ENCODE measurements around the gene IGFBP2. TPM values are rescaled to one million over a fixed set of nuclear protein-coding genes. Genes with fewer than 3 reads are reported as not detected.

Gene IGFBP2
- total RNA-seq, 4 donors from 2014 or later: 8.7 to 69.5 (median 28.2) TPM

DNA sequence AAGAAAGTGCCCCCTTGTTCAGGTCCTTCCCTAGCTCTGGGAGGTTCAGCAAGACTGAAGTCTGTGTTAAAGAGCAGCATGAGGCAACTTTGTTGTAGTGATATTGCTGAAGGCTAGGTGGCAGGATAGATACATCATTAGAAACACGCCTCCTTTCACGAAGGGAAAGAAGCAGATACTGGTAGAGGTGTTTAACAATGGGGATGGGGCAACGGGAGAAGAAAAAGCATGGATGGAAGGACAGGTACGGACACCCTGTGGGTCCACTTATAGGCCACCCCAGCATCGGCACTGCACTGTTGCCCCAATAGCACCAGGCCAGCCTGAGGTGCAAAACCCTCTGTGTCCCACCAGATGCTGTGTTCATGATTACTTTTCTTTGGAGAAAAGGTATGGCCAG is 65.7 kb downstream of the IGFBP2 start:
- no peak for TF ChIP-seq POLR2A (IDR thresholded peaks at IDR 0.05)
- TF ChIP-seq, protein P1, sequence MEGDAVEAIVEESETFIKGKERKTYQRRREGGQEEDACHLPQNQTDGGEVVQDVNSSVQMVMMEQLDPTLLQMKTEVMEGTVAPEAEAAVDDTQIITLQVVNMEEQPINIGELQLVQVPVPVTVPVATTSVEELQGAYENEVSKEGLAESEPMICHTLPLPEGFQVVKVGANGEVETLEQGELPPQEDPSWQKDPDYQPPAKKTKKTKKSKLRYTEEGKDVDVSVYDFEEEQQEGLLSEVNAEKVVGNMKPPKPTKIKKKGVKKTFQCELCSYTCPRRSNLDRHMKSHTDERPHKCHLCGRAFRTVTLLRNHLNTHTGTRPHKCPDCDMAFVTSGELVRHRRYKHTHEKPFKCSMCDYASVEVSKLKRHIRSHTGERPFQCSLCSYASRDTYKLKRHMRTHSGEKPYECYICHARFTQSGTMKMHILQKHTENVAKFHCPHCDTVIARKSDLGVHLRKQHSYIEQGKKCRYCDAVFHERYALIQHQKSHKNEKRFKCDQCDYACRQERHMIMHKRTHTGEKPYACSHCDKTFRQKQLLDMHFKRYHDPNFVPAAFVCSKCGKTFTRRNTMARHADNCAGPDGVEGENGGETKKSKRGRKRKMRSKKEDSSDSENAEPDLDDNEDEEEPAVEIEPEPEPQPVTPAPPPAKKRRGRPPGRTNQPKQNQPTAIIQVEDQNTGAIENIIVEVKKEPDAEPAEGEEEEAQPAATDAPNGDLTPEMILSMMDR (IDR thresholded peaks at IDR 0.05): no peak
- no peak for DNase-seq (ENCODE audit: low spot score in 2 of 2)
- intact Hi-C loops (cut with DNase I; ENCODE audit: low total_unique reads): loop anchor here (5.0 to 10.0 kb wide), 2 partner anchors 813 to 1016 kb away; no protein-coding TSS in a partner anchor
- 9 to 10% methylated on average over 5 of the region's 5 CpGs for WGBS, 2 donors
- no peak overlapping the region for H3K4me3 ChIP-seq (ENCODE audit: low read depth, poor library complexity, severe bottlenecking)

DNA sequence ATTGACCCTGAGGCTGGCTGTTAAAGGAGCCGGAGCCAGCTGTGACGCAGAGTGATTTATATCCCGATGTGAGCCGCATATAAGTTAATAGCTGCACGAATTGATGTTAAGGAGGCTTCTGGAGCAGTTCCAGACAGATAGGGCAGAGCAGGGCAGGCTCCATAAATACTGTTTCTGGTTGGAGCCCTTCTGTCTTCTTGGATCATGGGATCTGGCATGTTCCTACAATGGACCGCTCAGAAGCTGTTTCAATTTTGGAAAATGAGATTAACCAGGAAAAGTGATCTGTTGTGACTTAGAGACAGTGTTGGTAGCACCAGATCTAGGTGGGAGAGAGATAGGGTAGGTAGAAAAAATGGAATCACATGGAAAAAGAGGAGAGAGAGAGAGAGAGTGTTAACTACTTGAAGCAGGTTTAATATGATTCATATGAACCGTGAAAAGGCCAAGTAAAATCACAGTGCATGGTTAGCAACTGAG is 66.9 kb downstream of the IGFBP2 start:
- TF ChIP-seq, protein P1 (IDR thresholded peaks at IDR 0.05): no peak
- no peak for TF ChIP-seq POLR2A (IDR thresholded peaks at IDR 0.05)
- H3K4me3 ChIP-seq (ENCODE audit: low read depth, poor library complexity, severe bottlenecking): no peak overlapping the region
- DNase-seq (ENCODE audit: low spot score in 2 of 2): no peak
- WGBS, 2 donors: 15 to 30% methylated on average over 7 of the region's 7 CpGs
- intact Hi-C loops (cut with DNase I; ENCODE audit: low total_unique reads): no loop called here

DNA sequence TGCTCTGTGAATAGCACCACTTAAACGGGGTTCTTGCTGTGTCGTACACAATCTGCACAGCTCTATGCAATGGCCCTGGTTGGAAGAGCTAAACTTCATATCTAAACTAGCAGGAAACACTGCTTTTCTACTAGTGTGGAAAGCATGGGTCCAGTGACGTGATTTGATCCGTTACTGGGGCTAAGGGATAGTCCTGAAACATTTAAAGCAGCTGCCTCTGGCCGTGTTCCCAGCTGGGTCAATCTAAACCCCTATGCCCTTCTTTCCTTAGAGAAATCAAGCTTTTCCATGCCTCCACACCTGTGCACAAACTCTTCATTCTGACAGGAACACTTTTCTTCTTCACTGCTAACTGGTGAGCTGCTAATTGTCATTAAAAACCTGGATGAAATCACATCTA is 67.6 kb downstream of the IGFBP2 start:
- intact Hi-C loops (cut with DNase I; ENCODE audit: low total_unique reads): no loop called here
- 35 to 40% methylated on average over 5 of the region's 5 CpGs for WGBS, 2 donors
- TF ChIP-seq, protein P1 (IDR thresholded peaks at IDR 0.05): no peak
- no peak for TF ChIP-seq POLR2A (IDR thresholded peaks at IDR 0.05)
- H3K4me3 ChIP-seq (ENCODE audit: low read depth, poor library complexity, severe bottlenecking): no peak overlapping the region
- no peak for DNase-seq (ENCODE audit: low spot score in 2 of 2)

DNA sequence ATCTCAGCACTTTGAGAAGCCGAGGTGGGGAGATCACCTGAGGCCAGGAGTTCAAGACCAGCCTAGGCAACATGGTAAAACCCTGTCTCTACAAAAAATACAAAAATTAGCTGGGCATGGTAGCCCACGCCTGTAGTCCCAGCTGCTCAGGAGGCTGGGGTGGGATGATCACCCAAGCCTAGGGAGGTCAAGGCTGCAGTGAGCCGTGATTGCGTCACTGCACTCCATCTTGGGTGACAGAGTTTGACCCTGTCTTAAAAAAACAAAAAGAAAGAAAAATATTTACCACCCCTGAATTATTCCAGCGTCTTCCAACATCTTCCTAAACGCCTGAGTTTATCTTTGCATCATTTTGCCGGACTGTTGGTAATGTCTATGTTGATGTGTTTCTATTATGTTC is 68.3 kb downstream of the IGFBP2 start:
- no peak overlapping the region for H3K4me3 ChIP-seq (ENCODE audit: low read depth, poor library complexity, severe bottlenecking)
- intact Hi-C loops (cut with DNase I; ENCODE audit: low total_unique reads): no loop called here
- DNase-seq (ENCODE audit: low spot score in 2 of 2): no peak
- no peak for TF ChIP-seq POLR2A (IDR thresholded peaks at IDR 0.05)
- TF ChIP-seq, protein P1 (IDR thresholded peaks at IDR 0.05): no peak
- 95 to 97% methylated on average over 7 of the region's 7 CpGs for WGBS, 2 donors

DNA sequence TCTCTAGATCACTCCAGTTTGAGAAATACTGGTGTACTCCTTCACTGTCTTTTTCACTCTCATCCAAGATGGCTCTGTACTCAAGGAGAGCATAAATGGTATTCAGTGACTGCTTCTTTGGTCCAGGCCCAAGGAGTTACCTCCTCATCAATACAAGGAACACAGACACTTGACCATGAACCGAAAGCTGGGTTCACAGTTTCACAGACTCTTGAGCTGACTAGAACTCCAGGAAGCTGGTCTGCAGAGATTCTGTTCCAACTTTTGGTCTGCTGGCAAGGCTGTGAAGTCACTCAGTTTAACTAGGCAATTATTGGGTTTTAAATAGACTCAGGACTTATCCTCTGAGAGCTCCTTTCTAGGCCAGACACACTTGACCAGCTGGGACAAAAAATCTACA is 69.5 kb downstream of the IGFBP2 start:
- DNase-seq (ENCODE audit: low spot score in 2 of 2): no peak
- H3K4me3 ChIP-seq (ENCODE audit: low read depth, poor library complexity, severe bottlenecking): no peak overlapping the region
- 71 to 78% methylated on average over 1 of the region's 1 CpG for WGBS, 2 donors
- intact Hi-C loops (cut with DNase I; ENCODE audit: low total_unique reads): no loop called here
- no peak for TF ChIP-seq POLR2A (IDR thresholded peaks at IDR 0.05)
- TF ChIP-seq, protein P1 (IDR thresholded peaks at IDR 0.05): no peak
